GM12864 (cell line): Measurements from ENCODE around the gene MEIS3.

ENCODE experiments used
- DNase-seq: peaks from one replicate; pipeline ENCODE4 v3.0.0-alpha.2; 2011; ENCODE audit warnings: low read depth
- H3K4me3 ChIP-seq: 2 replicates; pipeline ENCODE4 v1.5.1; 2011; ENCODE audit warnings: mild to moderate bottlenecking, low read depth, low read length, control low read depth
- CTCF ChIP-seq: IDR thresholded peaks from 2 replicates; pipeline ENCODE4 v1.5.1; 2011; ENCODE audit warnings: low read depth, mild to moderate bottlenecking, moderate library complexity, low read length, control low read depth, inconsistent platforms; ENCODE audit errors: missing control alignments

The MEIS3 gene

GRCh38 chr19:47429140-47429793, 9.9 kb upstream of the MEIS3 start:
- no peak for DNase-seq
- TF ChIP-seq CTCF = no peak
- no peak overlapping the region for H3K4me3 ChIP-seq

- DNase-seq = peak; percentile 92
- TF ChIP-seq CTCF = no peak
- H3K4me3 ChIP-seq = no peak overlapping the region
These were observed 9.0 kb upstream of the MEIS3 start for GRCh38 chr19:47428177-47428894.

- DNase-seq = no peak
- no peak overlapping the region for H3K4me3 ChIP-seq
- peak; percentile 99 for TF ChIP-seq CTCF
These were observed 8.2 kb upstream of the MEIS3 start for GRCh38 chr19:47427241-47428176.

- no peak for DNase-seq
- H3K4me3 ChIP-seq = no peak overlapping the region
- TF ChIP-seq CTCF = no peak
These were observed 4.0 kb upstream of the MEIS3 start for GRCh38 chr19:47423203-47423882.

GRCh38 chr19:47422417-47423163, 3.3 kb upstream of the MEIS3 start:
- H3K4me3 ChIP-seq = no peak overlapping the region
- no peak for DNase-seq
- no peak for TF ChIP-seq CTCF

- no peak for TF ChIP-seq CTCF
- H3K4me3 ChIP-seq = no peak overlapping the region
- DNase-seq = no peak
These were observed 2.6 kb upstream of the MEIS3 start for GRCh38 chr19:47421844-47422395.
